Measurements from ENCODE around the gene MEST.

The MEST gene

GRCh38 chr7:130483031-130483430, 8.9 kb upstream of the MEST start:
- TF ChIP-seq CTCF (conservative IDR thresholded peaks at IDR 0.05; ENCODE audit: low read depth, low read length), result no peak
- DNase-seq (ENCODE audit: low read depth), result no peak
- H3K4me3 ChIP-seq (ENCODE audit: low read depth, low read length), result no peak overlapping the region

- no peak for DNase-seq (ENCODE audit: low read depth)
- no peak for TF ChIP-seq CTCF (conservative IDR thresholded peaks at IDR 0.05; ENCODE audit: low read depth, low read length)
- H3K4me3 ChIP-seq (ENCODE audit: low read depth, low read length), result no peak overlapping the region
Observed at GRCh38 chr7:130485734-130486113, 6.2 kb upstream of the MEST start.

GRCh38 chr7:130486114-130486953, 5.6 kb upstream of the MEST start:
- H3K4me3 ChIP-seq (ENCODE audit: low read depth, low read length), result peak overlapping the region; percentile 50
- DNase-seq (ENCODE audit: low read depth), result peak; percentile 50
- peak; percentile 78 for TF ChIP-seq CTCF (conservative IDR thresholded peaks at IDR 0.05; ENCODE audit: low read depth, low read length)

GRCh38 chr7:130486954-130487436, 4.9 kb upstream of the MEST start:
- peak overlapping the region; percentile 50 for H3K4me3 ChIP-seq (ENCODE audit: low read depth, low read length)
- no peak for DNase-seq (ENCODE audit: low read depth)
- no peak for TF ChIP-seq CTCF (conservative IDR thresholded peaks at IDR 0.05; ENCODE audit: low read depth, low read length)

GRCh38 chr7:130488392-130489139, 3.3 kb upstream of the MEST start:
- TF ChIP-seq CTCF (conservative IDR thresholded peaks at IDR 0.05; ENCODE audit: low read depth, low read length), result no peak
- H3K4me3 ChIP-seq (ENCODE audit: low read depth, low read length), result no peak overlapping the region
- no peak for DNase-seq (ENCODE audit: low read depth)

GRCh38 chr7:130489140-130489983, 2.5 kb upstream of the MEST start:
- no peak overlapping the region for H3K4me3 ChIP-seq (ENCODE audit: low read depth, low read length)

More at GRCh38 chr7:130489140-130489983, 2.5 kb upstream of the MEST start:
- DNase-seq (ENCODE audit: low read depth), result peak; percentile 92
- TF ChIP-seq CTCF (conservative IDR thresholded peaks at IDR 0.05; ENCODE audit: low read depth, low read length), result no peak

Data from choroid plexus epithelial cell (primary cell).